C4-2B (cell line): Measurements from ENCODE around the gene PDE9A.

Experiments
- ZFX ChIP-seq: fragments of 450-650 bp; IDR thresholded peaks from 2 replicates; pipeline ENCODE4 v1.6.1; 2017
- TF ChIP-seq, protein P1 (sequence below): fragments of 450-650 bp; conservative IDR thresholded peaks from 2 replicates; pipeline ENCODE4 v1.5.1; 2017; ENCODE audit warnings: mild to moderate bottlenecking

DNA sequence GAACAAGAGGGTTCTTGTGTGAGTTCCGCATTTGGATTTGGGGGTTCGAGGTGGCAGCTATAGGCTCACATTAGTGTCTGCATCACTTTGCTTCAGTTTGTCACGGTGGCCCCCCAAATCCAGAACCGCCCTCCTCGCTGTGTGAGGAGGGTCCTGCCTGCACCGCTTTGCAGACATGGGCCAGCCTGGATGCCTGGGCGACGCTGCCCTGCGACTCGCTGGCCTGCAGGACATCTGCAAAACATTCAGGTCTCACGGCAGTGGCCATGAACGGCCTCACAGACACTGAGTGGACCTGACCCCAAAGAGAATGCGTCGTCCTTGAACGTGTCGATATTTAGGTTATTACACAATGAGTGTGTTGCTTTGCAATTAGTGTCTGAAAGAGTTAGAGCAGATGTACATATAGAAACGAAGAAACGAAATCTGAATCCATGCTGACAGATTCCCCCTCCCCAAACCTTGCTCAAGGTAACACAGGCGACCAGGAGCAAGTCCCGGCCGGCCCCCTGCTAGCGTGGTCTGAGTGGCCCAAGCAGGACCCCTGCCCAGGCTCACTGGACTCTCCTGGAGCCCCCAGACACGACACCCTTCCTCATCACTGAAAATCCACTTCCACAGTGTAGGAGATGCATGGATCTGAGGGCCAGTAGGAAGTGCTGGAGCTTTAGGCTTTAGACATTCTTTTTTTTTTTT lies 20.4 kb downstream of the PDE9A start:
- TF ChIP-seq, protein P1, sequence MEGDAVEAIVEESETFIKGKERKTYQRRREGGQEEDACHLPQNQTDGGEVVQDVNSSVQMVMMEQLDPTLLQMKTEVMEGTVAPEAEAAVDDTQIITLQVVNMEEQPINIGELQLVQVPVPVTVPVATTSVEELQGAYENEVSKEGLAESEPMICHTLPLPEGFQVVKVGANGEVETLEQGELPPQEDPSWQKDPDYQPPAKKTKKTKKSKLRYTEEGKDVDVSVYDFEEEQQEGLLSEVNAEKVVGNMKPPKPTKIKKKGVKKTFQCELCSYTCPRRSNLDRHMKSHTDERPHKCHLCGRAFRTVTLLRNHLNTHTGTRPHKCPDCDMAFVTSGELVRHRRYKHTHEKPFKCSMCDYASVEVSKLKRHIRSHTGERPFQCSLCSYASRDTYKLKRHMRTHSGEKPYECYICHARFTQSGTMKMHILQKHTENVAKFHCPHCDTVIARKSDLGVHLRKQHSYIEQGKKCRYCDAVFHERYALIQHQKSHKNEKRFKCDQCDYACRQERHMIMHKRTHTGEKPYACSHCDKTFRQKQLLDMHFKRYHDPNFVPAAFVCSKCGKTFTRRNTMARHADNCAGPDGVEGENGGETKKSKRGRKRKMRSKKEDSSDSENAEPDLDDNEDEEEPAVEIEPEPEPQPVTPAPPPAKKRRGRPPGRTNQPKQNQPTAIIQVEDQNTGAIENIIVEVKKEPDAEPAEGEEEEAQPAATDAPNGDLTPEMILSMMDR, result no peak
- no peak for TF ChIP-seq ZFX
